ENCODE measurements around the gene MTFP1. TPM values are rescaled to one million over a fixed set of nuclear protein-coding genes. Genes with fewer than 3 reads are reported as not detected.
"Not testable (repeated sequence)": the region's sequence is repeated elsewhere in the genome, so short reads cannot be mapped to it uniquely, and the experiment has no call there.

Gene MTFP1
- total RNA-seq, 1 donor from 2014 or later: 26.5 TPM

DNA sequence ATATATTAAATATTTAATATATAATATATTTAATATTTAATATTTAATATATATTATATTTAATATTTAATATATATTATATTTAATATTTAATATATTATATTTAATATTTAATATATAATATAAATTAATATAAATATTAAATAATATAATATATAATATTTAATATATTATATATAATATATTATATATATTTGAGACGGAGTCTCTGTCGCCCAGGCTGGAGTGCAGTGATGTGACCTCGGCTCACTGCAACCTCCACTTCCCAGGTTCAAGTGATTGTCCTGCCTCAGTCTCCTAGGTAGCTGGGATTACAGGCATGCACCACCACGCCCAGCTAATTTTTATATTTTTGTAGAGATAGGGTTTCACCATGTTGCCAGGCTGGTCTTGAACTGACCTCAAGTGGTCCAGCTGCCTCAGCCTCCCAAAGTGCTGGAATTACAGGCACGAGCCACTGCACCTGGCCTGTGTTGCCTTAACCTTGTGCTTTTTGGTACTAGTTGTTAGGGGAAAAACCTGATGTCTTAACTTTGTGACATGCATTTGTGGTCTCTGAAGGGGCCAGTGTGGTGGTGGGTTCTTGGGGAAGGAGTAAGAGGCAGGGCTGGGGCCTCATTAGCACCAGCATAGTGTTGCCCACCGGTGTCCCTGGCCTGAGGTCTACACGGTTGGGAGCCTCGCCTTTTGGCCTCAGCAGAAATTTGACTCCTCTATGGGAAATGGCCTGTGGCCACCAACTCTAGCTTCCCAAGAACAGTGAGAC is 29.7 kb downstream of the MTFP1 start:
- DNase-seq (ENCODE audit: low read depth): no peak

DNA sequence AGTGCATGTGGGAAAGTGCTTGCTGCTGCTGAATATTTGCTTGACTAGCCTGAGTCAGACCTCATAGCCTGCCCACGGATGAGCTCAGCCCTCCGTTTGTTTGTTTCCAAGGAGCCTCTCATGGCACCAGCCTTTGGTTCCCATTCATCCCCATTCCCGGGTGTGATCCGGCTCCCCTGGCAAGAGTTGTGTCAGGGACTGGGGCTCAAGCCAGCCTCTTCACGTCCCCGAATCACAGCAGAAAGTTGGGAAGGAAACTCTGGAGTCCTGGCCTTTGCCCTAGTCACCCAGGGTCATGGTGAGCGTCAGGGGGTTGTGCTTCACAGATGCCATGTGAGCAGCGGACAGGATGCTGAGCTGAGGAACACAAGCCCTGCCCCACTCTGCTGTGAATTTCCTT is 32.4 kb downstream of the MTFP1 start:
- no peak for DNase-seq (ENCODE audit: low read depth)

GRCh38 chr22:30459181-30460052 is 33.8 kb downstream of the MTFP1 start:
- DNase-seq (ENCODE audit: low read depth): peak; percentile 36

DNA sequence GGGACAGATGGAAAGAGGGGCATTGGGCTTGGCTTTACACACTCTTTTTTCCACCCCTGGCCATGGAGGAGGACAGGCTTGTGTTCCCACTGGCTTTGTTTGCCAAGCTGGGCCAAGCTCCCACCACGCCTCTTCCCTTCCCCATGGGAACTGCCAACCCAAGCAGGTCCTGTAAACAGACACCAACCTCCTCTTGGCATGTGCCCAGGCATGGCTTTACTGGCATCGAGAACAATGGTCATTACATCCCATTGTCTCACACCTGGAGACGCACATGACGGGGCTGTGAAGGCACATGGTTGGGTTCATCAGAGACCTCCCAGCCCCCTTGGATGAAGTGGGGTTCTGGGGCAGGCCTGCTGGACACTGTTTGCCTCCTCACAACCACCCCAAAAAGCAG is 34.6 kb downstream of the MTFP1 start:
- DNase-seq (ENCODE audit: low read depth): no peak

- DNase-seq (ENCODE audit: low read depth): not testable (repeated sequence)
These were observed 35.0 kb downstream of the MTFP1 start for GRCh38 chr22:30460555-30460954.

- no peak for DNase-seq (ENCODE audit: low read depth)
These were observed 43.6 kb downstream of the MTFP1 start for GRCh38 chr22:30469165-30469564.

DNA sequence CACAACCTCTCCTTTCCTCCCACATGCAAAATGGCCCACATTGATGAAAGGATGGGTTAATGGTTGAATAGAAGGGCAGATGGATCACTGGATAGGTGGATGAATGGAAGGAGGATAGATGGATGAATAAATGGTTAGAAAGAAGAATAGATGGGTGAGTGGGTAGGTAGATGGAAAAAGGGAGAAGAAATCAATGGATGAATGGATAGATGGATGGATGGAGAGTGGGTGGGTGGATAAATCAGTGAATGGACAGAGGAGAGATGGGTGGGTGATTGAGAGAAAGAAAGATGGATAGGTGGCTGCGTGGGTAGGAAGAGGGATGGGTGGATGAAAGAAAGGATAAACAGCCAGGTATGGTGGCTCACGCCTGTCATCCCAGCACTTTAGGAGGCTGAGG is 45.1 kb downstream of the MTFP1 start:
- no peak for DNase-seq (ENCODE audit: low read depth)

DNA sequence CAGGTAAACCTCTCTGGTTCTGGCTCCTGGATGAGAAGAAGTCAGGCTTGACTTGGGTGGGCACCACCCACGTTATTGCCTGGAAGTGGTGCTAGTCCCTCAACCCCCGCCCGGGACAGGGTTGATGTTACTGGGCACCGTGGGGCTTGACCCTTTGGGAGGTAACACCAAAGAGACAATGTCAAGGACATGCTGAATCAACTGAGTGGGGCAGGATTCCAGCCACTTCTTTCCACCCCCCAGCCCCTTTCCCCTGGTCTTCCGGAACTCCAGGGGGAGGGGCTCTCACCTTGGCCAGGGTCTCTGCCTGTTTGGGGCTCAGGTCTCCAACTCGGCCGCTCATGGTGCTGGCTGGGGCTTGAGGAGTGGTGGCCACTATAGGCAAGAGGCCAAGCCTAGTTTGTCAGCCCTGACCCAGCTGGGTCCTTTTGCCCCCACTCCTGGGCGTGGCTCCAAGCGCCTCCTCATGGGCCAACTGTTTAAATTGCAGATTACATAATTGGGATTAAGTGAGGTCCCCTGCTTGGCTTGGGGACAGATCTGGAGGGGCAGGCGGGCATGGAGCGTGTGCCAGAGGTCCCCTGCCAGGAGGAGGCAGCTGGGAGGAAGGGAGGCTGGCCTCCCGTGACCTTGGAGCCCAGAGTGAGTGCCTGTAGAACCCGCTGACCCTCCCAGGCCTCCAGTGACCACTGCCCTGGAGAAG is 46.2 kb downstream of the MTFP1 start, which contains the start of gene SEC14L3:
Gene SEC14L3 (minus strand): TSS at position 402 of the 703 bp plus-strand sequence. CDS start 59 bp downstream, at position 343.
- DNase-seq (ENCODE audit: low read depth): no peak

- no peak for DNase-seq (ENCODE audit: low read depth)
These were observed 47.6 kb downstream of the MTFP1 start for GRCh38 chr22:30472994-30473720.

GRCh38 chr22:30474121-30474520 is 48.6 kb downstream of the MTFP1 start:
- no peak for DNase-seq (ENCODE audit: low read depth)

GRCh38 chr22:30474683-30475424 is 49.3 kb downstream of the MTFP1 start:
- no peak for DNase-seq (ENCODE audit: low read depth)

Other genes starting within 250 kb of the MTFP1 start
- gene LIF, start 179.0 kb upstream of the MTFP1 start, total RNA-seq: 58.1 and 84.0 TPM in 2 replicates
- gene OSM, start 158.9 kb upstream of the MTFP1 start, total RNA-seq: not detected in 2 replicates
- 9.8 and 13.0 TPM in 2 replicates for gene CASTOR1, start 136.3 kb upstream of the MTFP1 start, total RNA-seq
- gene TBC1D10A, start 98.8 kb upstream of the MTFP1 start, total RNA-seq: 21.4 and 23.6 TPM in 2 replicates
- 9.6 and 42.1 TPM in 2 replicates for gene SF3A1, start 68.9 kb upstream of the MTFP1 start, total RNA-seq
- 2.6 and 12.1 TPM in 2 replicates for gene CCDC157, start 68.8 kb upstream of the MTFP1 start, total RNA-seq
- gene RNF215, start 38.4 kb upstream of the MTFP1 start, total RNA-seq: 29.3 and 33.2 TPM in 2 replicates
- gene SEC14L2, start 28.8 kb upstream of the MTFP1 start, total RNA-seq: 57.3 and 97.9 TPM in 2 replicates
- not detected in 2 replicates for gene SEC14L3, start 46.2 kb downstream of the MTFP1 start, total RNA-seq
- gene SEC14L4, start 79.9 kb downstream of the MTFP1 start, total RNA-seq: 1.2 TPM in 1 of 2 replicates, not detected in the other
- 20.3 and 37.3 TPM in 2 replicates for gene SEC14L6, start 121.0 kb downstream of the MTFP1 start, total RNA-seq
- 2.6 and 6.4 TPM in 2 replicates for gene GAL3ST1, start 148.9 kb downstream of the MTFP1 start, total RNA-seq
- 77.6 and 84.0 TPM in 2 replicates for gene PES1, start 166.1 kb downstream of the MTFP1 start, total RNA-seq
- gene TCN2, start 181.4 kb downstream of the MTFP1 start, total RNA-seq: 9.2 and 26.0 TPM in 2 replicates
- 7.8 and 7.9 TPM in 2 replicates for gene SLC35E4, start 210.0 kb downstream of the MTFP1 start, total RNA-seq
- gene DUSP18, start 242.1 kb downstream of the MTFP1 start, total RNA-seq: 8.2 and 19.5 TPM in 2 replicates

Data from renal cortical epithelial cell (primary cell).